ENCODE results near the gene C2orf68. TPM values are rescaled to one million over a fixed set of nuclear protein-coding genes. Genes with fewer than 3 reads are reported as not detected.

C2orf68 gene, protein sequence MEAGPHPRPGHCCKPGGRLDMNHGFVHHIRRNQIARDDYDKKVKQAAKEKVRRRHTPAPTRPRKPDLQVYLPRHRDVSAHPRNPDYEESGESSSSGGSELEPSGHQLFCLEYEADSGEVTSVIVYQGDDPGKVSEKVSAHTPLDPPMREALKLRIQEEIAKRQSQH
- 15.5 and 17.7 TPM in 2 replicates for total RNA-seq

DNA sequence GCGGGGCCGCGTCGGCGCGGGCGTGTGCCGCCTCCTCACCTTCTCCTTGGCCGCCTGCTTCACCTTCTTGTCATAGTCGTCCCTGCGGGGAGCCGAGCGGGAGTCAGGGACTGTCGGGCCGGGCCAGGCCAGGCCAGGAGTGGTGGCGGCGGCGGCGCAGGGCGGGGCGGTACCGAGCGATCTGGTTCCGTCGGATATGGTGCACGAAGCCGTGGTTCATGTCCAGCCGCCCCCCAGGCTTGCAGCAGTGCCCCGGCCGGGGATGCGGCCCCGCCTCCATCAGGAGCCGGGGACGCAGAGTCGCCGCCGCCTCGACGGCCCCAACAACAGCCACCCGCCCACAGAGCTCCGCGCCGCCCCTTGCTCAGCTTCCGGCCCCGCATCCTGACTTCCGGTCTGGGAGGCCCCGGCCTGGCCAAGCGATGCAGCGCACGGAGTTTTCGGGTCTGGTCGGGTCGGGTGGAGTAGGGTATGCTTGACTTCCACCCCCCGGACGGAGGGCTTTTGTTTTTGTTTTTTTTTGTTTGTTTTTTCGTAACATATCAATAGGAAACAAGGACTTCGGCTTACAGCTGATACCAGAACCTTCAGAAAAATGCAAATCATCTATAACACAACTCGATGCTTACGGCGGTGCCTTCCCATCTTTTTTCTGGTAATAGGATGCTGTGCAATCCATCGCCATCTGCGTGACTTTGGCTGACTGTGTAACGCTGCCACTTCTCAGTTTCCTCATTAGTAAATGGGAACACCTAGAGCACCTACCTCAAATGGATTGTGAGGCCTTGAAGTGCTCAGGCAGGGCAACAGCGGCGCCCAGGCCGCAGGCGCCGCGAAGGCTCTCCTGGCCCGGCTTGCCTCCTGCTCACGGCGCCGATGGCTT lies at the start of gene C2orf68:
Gene C2orf68 (minus strand): TSS at position 362 of the 883 bp plus-strand sequence. CDS start 82 bp downstream, at position 280.

DNA sequence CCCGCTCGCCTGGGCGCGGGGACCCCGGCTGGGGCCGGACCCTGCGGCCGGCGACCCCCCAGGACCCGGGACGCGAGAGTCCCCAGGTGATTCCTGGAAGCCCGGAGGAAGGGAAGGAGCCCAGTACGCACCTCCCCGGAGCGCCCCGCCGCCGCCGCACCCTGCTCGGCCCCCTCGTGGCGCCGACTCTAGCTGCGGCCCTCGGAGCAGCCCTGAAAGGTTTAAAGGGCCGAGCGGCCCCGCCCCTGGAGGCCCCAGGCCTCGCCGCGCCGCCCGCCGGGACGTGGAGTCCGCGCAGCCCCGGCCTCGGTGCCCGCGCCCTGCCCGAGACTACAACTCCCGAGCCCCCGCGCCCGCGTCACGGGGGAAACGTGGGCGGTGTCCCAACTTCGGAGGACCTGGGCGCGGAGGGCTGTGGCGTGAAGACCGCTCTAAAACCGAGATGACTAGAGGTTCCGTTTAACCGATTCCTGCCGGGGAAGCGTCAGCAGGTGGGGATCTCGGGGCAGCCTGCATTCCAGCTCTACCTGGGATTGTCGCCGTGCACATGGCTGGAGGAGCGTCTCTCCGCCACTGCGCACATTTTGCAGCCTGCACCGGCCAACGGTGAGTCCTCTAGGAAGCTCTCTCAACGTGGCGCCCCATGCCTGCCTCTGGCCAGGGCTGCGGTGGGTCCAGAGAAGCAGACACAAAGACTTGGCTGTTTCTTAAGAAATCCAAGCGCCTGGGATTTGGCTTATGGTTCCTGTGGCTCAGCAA lies 9.2 kb downstream of the C2orf68 start, which contains the start of gene TMEM150A:
Gene TMEM150A (minus strand): TSS at position 223 of the 759 bp plus-strand sequence. CDS start 750 bp downstream, outside the sequence.

DNA sequence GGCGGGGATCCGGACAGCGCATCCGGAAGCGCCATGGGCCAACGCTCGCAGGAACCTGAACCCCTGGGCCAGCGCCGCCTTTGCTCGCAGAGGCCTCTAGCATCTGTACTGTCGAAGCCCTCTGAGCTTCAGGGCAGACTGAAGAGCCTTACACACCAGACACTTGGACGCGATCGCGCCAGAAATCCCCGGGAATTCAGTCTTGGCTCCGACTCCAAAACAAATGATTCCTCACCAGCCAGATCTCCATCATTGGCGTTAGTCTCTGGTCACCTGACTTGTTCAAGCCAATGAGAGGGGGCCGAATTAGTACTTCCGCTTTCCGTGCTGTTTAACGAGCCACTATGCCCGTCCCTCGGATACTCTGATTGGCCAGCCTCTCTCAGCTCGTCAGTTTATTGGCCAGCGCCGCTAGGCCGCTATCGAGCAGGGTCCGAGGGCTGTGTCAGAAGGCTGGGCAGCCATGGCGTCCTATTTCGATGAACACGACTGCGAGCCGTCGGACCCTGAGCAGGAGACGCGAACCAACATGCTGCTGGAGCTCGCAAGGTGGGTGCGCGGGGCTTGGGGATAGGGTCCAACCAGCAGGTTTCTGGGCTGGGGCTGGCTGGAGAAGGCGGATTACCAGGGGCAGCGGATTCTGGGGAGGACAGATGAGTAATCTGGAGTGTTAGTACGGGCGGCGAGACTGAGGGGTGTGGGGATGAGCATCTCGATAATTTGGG lies 16.4 kb downstream of the C2orf68 start, which contains the start of gene RNF181:
Gene RNF181 (plus strand): TSS at position 445 of the 725 bp plus-strand sequence. CDS start 19 bp downstream, at position 464.

DNA sequence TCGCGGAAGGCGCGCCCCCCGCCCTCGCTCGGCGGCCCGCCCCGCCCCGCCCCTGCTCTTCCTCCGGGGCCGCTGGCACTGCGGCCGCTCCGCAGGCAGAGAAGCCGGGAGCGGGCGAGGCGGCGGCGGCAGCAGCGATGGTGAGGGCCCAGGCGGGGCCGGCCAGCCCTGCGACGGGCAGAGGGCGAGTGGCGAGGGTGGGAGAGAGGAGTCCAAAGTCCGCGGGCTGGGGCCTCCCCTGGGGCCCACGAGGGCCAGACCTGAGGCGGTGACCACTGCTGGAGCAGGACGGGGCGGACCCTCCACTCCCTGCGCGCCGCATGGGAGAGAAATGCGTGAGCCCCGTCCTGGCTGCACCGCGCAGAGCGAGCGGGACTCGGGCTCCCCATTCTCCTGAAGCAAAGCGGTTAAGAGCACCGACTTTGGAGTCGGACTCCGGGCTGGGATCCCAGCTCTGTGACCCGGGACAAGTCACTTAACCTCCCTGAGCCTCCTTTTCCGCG lies 27.5 kb downstream of the C2orf68 start, which contains the start of gene VAMP5:
Gene VAMP5 (plus strand): TSS at position 78 of the 503 bp plus-strand sequence. CDS start 60 bp downstream, at position 138.

DNA sequence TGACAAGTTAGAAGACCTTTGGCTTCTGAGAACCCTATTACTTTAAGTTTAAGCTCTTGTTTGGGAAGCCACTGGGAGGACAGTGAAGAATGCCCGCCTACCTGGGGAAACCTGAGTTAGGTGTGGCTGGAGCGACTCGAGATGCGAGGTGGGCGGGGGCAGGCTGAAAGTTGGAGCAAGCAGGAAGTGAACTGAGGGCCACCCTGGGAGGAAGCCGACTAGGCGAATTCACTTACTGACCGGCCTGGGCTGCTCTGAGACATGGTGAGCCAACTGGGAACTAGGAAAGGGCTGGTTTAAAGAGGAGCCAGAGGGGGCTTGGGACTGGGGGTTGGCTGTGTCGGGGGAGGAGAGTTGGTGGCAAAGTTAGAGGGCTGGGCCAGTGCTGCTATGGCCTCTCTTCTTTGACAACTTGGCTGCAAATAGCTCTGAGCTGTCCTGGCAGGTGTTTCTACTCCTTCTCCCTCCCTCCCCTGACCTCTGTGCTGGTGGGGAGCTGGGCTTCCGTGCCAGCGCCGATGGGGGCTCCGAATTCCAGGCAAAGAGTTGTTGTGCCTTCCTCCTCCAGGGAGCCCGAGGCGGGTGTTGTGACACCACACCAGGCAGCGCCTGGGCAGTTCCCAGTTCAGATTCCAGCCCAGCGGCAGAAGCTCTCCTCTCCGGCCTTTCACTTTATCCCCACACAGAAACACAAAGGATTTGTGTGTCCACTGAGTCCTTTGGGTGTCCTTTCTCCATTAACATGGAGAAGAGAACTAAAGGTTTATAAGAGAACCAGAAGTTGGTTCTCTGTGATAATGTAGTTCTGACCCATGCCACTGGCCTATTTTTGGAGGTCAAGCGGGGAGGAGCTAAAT lies 34.3 kb downstream of the C2orf68 start, which contains the start of gene VAMP8:
Gene VAMP8 (plus strand): TSS at position 201 of the 857 bp plus-strand sequence. CDS start 61 bp downstream, at position 262.

DNA sequence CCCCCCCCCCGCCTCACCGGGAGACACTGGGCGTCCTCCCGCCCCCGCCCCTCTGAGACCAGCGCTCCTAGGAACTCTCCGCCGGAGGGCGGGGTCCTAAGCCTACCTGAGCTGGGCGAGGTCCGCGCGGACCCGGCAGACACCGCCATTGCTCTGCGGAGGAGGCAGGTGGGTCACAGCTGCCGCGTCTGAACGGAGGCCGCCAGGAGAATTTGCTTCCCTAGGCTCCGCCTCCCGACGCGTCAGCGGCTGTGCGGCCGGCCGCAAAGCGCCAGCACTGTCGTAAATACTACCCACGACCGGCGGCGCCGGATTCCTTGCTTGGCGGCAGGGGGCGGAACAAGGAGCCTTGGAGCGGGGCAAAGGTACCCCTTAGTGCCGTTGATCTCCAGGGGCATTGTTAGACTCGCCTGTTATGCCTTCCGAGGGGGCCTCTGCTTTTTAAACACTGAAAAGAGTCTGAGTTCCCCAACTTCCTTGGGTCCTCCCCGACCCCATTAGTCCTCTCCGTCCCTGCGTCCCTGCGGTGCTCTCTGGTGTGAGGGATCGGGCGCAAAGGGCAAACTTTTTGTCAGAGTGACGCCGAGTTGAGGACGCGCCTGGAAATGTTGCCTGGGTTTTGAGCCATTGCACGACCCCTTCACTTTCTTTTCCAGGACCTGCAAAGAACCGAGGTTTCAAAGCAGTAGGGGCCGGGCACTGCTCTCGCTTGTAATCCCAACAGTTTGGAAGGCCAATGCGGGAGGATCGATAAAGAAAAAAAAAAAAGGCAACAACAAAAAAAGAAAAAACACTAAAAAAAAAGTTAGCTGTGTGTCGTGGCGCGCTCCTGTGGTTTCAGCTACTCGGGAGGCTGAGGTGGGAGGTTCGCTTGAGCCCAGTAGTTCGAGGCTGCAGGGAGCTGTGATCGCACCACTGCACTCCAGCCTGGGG lies 50.3 kb downstream of the C2orf68 start, which contains the start of gene GGCX:
Gene GGCX (minus strand): TSS at position 214 of the 933 bp plus-strand sequence. CDS start 65 bp downstream, at position 149.

Other genes with a start within 250 kb of the C2orf68 start
- 236 and 507 TPM in 2 replicates for gene CAPG, start 201.7 kb downstream of the C2orf68 start, total RNA-seq
- gene SH2D6, start 193.4 kb downstream of the C2orf68 start, total RNA-seq, result 0.38 TPM in 1 of 2 replicates, not detected in the other
- 53.1 and 122 TPM in 2 replicates for gene MAT2A, start 72.9 kb downstream of the C2orf68 start, total RNA-seq
- gene GGCX, start 50.6 kb downstream of the C2orf68 start, total RNA-seq, result 34.5 and 37.0 TPM in 2 replicates
- gene VAMP8, start 34.5 kb downstream of the C2orf68 start, total RNA-seq, result 26.7 and 34.1 TPM in 2 replicates
- 43.7 and 52.6 TPM in 2 replicates for gene VAMP5, start 27.6 kb downstream of the C2orf68 start, total RNA-seq
- 167 and 184 TPM in 2 replicates for gene RNF181, start 16.3 kb downstream of the C2orf68 start, total RNA-seq
- 12.2 and 30.4 TPM in 2 replicates for gene TMEM150A, start 9.4 kb downstream of the C2orf68 start, total RNA-seq
- gene USP39, start 4.1 kb upstream of the C2orf68 start, total RNA-seq, result 39.0 and 82.9 TPM in 2 replicates
- gene SFTPB, start 56.1 kb upstream of the C2orf68 start, total RNA-seq, result not detected in 2 replicates
- gene GNLY, start 82.3 kb upstream of the C2orf68 start, total RNA-seq, result not detected in 2 replicates
- 2.4 and 3.3 TPM in 2 replicates for gene ATOH8, start 141.9 kb upstream of the C2orf68 start, total RNA-seq